Measurements from ENCODE around the gene SREK1IP1.

The SREK1IP1 gene

DNA sequence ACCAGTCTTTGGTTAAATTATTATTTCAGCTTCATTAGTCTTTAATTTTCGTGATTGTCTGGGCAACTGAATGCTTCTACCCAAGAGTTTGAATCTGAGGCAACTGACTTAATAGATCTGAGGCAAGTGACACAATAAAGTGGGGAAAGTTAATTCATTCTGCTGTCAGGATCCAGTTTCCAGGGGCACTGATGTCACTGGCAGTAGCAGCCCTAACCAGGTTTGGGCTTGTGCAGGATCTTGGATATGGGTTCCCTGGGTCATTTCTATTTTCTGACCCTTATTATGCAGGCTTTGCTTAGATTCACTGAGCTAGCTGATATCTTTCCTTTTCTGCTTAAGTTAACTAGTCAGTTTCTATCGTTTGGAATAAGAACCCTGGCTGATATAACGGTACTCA is 9.6 kb downstream of the SREK1IP1 start:
- peaks cover 76% of the 10 kb centered on the region for H3K79me2 ChIP-seq (ENCODE audit: low read length)
- TF ChIP-seq, protein P1, sequence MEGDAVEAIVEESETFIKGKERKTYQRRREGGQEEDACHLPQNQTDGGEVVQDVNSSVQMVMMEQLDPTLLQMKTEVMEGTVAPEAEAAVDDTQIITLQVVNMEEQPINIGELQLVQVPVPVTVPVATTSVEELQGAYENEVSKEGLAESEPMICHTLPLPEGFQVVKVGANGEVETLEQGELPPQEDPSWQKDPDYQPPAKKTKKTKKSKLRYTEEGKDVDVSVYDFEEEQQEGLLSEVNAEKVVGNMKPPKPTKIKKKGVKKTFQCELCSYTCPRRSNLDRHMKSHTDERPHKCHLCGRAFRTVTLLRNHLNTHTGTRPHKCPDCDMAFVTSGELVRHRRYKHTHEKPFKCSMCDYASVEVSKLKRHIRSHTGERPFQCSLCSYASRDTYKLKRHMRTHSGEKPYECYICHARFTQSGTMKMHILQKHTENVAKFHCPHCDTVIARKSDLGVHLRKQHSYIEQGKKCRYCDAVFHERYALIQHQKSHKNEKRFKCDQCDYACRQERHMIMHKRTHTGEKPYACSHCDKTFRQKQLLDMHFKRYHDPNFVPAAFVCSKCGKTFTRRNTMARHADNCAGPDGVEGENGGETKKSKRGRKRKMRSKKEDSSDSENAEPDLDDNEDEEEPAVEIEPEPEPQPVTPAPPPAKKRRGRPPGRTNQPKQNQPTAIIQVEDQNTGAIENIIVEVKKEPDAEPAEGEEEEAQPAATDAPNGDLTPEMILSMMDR (IDR thresholded peaks at IDR 0.05; ENCODE audit: low read length): no peak
- H4K20me1 ChIP-seq (ENCODE audit: insufficient read depth, low read length): no peaks in the 10 kb centered on the region

GRCh38 chr5:64754066-64754465 is 14.4 kb downstream of the SREK1IP1 start:
- no peaks in the 10 kb centered on the region for H3K9me2 ChIP-seq (replicated peaks; ENCODE audit: insufficient read depth, low read length)
- H3K27me3 ChIP-seq (replicated peaks; ENCODE audit: insufficient read depth, low read length): no peaks in the 10 kb centered on the region
- no peak overlapping the region for H3K4me2 ChIP-seq (ENCODE audit: low read depth, low read length)
- TF ChIP-seq, protein P1 (IDR thresholded peaks at IDR 0.05; ENCODE audit: low read length): no peak
- TF ChIP-seq EZH2phosphoT487 (IDR thresholded peaks at IDR 0.05; ENCODE audit: low read length): no peak
- no peak for TF ChIP-seq EZH2 (optimal IDR thresholded peaks at IDR 0.05; ENCODE audit: low read depth, low read length)
- no peak overlapping the region for H3K4me3 ChIP-seq (ENCODE audit: low read length)
- H3F3A ChIP-seq (ENCODE audit: insufficient read depth, low read length): no peaks in the 10 kb centered on the region
- H3K4me1 ChIP-seq (ENCODE audit: low read length): 0 out of 2 replicates have a peak, but pooled peaks cover 3% of the 10 kb centered on the region
- H3K79me2 ChIP-seq (ENCODE audit: low read length): peaks cover 36% of the 10 kb centered on the region
- no peak for DNase-seq
- no peaks in the 10 kb centered on the region for H3K36me3 ChIP-seq (replicated peaks; ENCODE audit: insufficient read depth, low read length)
- H4K20me1 ChIP-seq (ENCODE audit: insufficient read depth, low read length): no peaks in the 10 kb centered on the region
- H2AFZ ChIP-seq (ENCODE audit: low read length): no peak overlapping the region
- H3K9me3 ChIP-seq (replicated peaks; ENCODE audit: insufficient read depth, low read length): no peaks in the 10 kb centered on the region
- H3K9ac ChIP-seq (ENCODE audit: low read length): no peak overlapping the region
- H3K27ac ChIP-seq (ENCODE audit: low read length): no peak overlapping the region

More for the DNA sequence above, 9.6 kb downstream of the SREK1IP1 start:
- Histone ChIP-seq H3K4me1 (ENCODE audit: low read length) (0 out of 2 replicates have a peak, but pooled peaks cover 3% of the 10 kb centered on the region), H3K4me2 (ENCODE audit: low read depth, low read length) (no peak overlapping the region), H2AFZ (ENCODE audit: low read length) (no peak overlapping the region), H3K9me3 (replicated peaks; ENCODE audit: insufficient read depth, low read length) (no peaks in the 10 kb centered on the region), H3K27ac (ENCODE audit: low read length) (no peak overlapping the region), H3F3A (ENCODE audit: insufficient read depth, low read length) (no peaks in the 10 kb centered on the region), H3K27me3 (replicated peaks; ENCODE audit: insufficient read depth, low read length) (no peaks in the 10 kb centered on the region), H3K9me2 (replicated peaks; ENCODE audit: insufficient read depth, low read length) (no peaks in the 10 kb centered on the region), H3K4me3 (ENCODE audit: low read length) (no peak overlapping the region), H3K9ac (ENCODE audit: low read length) (no peak overlapping the region), H3K36me3 (replicated peaks; ENCODE audit: insufficient read depth, low read length) (no peaks in the 10 kb centered on the region; the same call in 1 of the 2 replicates)
- DNase-seq: no peak

DNA sequence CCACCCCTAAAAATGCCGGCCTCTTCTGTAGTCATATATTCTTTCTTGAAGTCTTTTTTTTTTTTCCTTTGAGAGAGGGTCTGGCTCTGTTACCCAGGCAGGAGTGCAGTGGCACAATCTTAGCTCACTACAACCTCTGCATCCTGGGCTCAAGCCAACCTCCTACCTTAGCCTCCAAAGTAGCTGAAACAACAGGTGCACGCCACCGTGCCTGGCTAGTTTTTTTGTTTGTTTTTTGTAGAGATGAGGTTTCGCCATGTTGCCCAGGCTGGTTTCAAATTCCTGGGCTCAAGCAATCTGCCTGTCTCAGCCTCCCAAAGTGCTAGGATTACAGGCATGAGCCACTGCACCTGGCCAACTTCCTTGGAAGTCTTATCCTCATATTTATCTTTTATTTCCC is 19.1 kb downstream of the SREK1IP1 start:
- H3K27ac ChIP-seq (ENCODE audit: low read length): no peak overlapping the region
- H4K20me1 ChIP-seq (ENCODE audit: insufficient read depth, low read length): no peaks in the 10 kb centered on the region
- no peak overlapping the region for H3K4me2 ChIP-seq (ENCODE audit: low read depth, low read length)
- peaks cover 1% of the 10 kb centered on the region for H3K79me2 ChIP-seq (ENCODE audit: low read length)
- H2AFZ ChIP-seq (ENCODE audit: low read length): no peak overlapping the region
- no peak for DNase-seq
- H3K9me2 ChIP-seq (replicated peaks; ENCODE audit: insufficient read depth, low read length): no peaks in the 10 kb centered on the region
- H3F3A ChIP-seq (ENCODE audit: insufficient read depth, low read length): no peaks in the 10 kb centered on the region
- no peaks in the 10 kb centered on the region for H3K9me3 ChIP-seq (replicated peaks; ENCODE audit: insufficient read depth, low read length)
- no peak for TF ChIP-seq EZH2 (optimal IDR thresholded peaks at IDR 0.05; ENCODE audit: low read depth, low read length)
- TF ChIP-seq EZH2phosphoT487 (IDR thresholded peaks at IDR 0.05; ENCODE audit: low read length): no peak
- H3K36me3 ChIP-seq (replicated peaks; ENCODE audit: insufficient read depth, low read length): no peaks in the 10 kb centered on the region
- no peak overlapping the region for H3K9ac ChIP-seq (ENCODE audit: low read length)
- H3K27me3 ChIP-seq (replicated peaks; ENCODE audit: insufficient read depth, low read length): no peaks in the 10 kb centered on the region
- no peak overlapping the region for H3K4me3 ChIP-seq (ENCODE audit: low read length)
- no peaks in the 10 kb centered on the region for H3K4me1 ChIP-seq (ENCODE audit: low read length)

GRCh38 chr5:64746446-64746845 is 22.0 kb downstream of the SREK1IP1 start:
- H3K9ac ChIP-seq (ENCODE audit: low read length): no peak overlapping the region
- H3F3A ChIP-seq (ENCODE audit: insufficient read depth, low read length): no peaks in the 10 kb centered on the region
- H3K9me2 ChIP-seq (replicated peaks; ENCODE audit: insufficient read depth, low read length): no peaks in the 10 kb centered on the region
- no peak overlapping the region for H3K4me2 ChIP-seq (ENCODE audit: low read depth, low read length)
- TF ChIP-seq, protein P1 (IDR thresholded peaks at IDR 0.05; ENCODE audit: low read length): no peak
- no peak for TF ChIP-seq EZH2 (optimal IDR thresholded peaks at IDR 0.05; ENCODE audit: low read depth, low read length)
- TF ChIP-seq EZH2phosphoT487 (IDR thresholded peaks at IDR 0.05; ENCODE audit: low read length): no peak
- no peak overlapping the region for H3K27ac ChIP-seq (ENCODE audit: low read length)
- no peaks in the 10 kb centered on the region for H3K4me1 ChIP-seq (ENCODE audit: low read length)
- no peak overlapping the region for H2AFZ ChIP-seq (ENCODE audit: low read length)
- no peaks in the 10 kb centered on the region for H3K79me2 ChIP-seq (ENCODE audit: low read length)
- DNase-seq: no peak
- H3K9me3 ChIP-seq (replicated peaks; ENCODE audit: insufficient read depth, low read length): no peaks in the 10 kb centered on the region
- H3K27me3 ChIP-seq (replicated peaks; ENCODE audit: insufficient read depth, low read length): no peaks in the 10 kb centered on the region
- no peak overlapping the region for H3K4me3 ChIP-seq (ENCODE audit: low read length)
- no peaks in the 10 kb centered on the region for H4K20me1 ChIP-seq (ENCODE audit: insufficient read depth, low read length)
- no peaks in the 10 kb centered on the region for H3K36me3 ChIP-seq (replicated peaks; ENCODE audit: insufficient read depth, low read length)

Measured in MM.1S (cell line).